ENCODE data around the gene SEMA3D.

- no peak for TF ChIP-seq ZSCAN20 (CRISPR knock-in tag; IDR thresholded peaks at IDR 0.05; ENCODE audit: borderline replicate concordance)
- no peak for TF ChIP-seq ARNTL (CRISPR knock-in tag; IDR thresholded peaks at IDR 0.05)
Observed at GRCh38 chr7:85046534-85046933, 140.3 kb downstream of the SEMA3D start.
